Measurements from ENCODE around the gene KIF26A. TPM values are rescaled to one million over a fixed set of nuclear protein-coding genes. Genes with fewer than 3 reads are reported as not detected.
A peak's percentile ranks its signal among the peaks of the same experiment; 100 is the strongest.

KIF26A gene
- total RNA-seq, 4 donors from 2014 or later = 3.3 to 6.2 (median 4.9) TPM

DNA sequence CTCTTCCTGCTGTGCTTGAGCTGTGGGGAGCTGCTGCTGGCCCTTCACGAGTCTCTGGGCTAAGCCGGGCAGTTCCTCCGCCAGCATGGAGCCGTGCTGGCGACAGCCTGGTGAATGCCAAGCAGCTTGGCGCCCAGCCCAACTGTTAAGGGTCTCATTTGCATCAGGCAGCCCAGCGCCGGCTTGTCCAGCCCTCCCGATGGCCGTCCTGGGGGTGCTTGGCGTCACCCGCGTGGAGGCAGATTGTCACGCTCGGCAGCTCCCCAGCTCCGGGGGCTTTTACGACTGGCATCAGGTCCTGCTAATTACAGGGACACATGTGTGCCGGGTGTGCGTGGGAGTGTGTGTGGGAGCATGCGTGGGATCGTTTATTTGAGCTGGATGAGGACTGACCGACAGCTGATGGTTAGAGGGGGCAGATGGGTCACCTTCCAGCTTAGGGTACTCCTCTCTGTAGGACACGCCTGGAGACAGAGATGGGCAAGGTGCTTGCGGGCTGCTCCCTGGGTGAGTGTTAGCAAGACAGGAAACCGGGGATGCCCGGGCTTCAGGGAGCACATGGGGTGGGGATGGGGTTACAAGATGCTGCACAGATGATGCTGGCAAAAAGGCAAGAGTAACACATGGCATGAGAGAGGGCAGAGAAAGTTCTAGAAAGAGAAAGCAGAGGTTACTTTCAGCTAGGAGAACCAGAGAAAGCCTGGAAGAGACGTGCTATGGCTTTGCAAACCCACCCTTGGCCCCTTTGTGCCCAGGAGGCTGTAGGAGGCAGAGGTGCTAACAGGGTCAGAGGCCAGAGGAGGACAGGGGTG is 64.1 kb downstream of the KIF26A start:
- peak; percentile 92 to 94 for DNase-seq
- TF ChIP-seq POLR2A (IDR thresholded peaks at IDR 0.05) = no peak
- no peak for TF ChIP-seq CTCF (IDR thresholded peaks at IDR 0.05)
- H3K36me3 ChIP-seq = no peaks in the 10 kb centered on the region
- H3K4me3 ChIP-seq (replicated peaks in 1 of 3) = no peak overlapping the region
- WGBS, 2 donors = 38 to 47% methylated on average over 21 to 26 of the region's 27 CpGs
- H3K27me3 ChIP-seq = no peaks in the 10 kb centered on the region
- H3K4me1 ChIP-seq = peaks cover 8 to 18% of the 10 kb centered on the region in 2 donors
- intact Hi-C loops (cut with DNase I) = no loop called here
- H3K27ac ChIP-seq = no peak overlapping the region
- H3K9me3 ChIP-seq = no peaks in the 10 kb centered on the region

- 80 to 89% methylated on average over 7 of the region's 8 CpGs for WGBS, 2 donors
Observed at GRCh38 chr14:104203071-104203425, 64.7 kb downstream of the KIF26A start.

GRCh38 chr14:104204660-104205149 is 66.3 kb downstream of the KIF26A start:
- peaks cover 8 to 18% of the 10 kb centered on the region in 2 donors for H3K4me1 ChIP-seq
- TF ChIP-seq POLR2A (IDR thresholded peaks at IDR 0.05) = no peak
- no peak for TF ChIP-seq CTCF (IDR thresholded peaks at IDR 0.05)
- 93 to 97% methylated on average over 2 of the region's 2 CpGs for WGBS, 2 donors
- intact Hi-C loops (cut with DNase I) = no loop called here
- no peaks in the 10 kb centered on the region for H3K27me3 ChIP-seq
- no peak overlapping the region for H3K4me3 ChIP-seq (replicated peaks in 1 of 3)
- H3K36me3 ChIP-seq = no peaks in the 10 kb centered on the region
- no peaks in the 10 kb centered on the region for H3K9me3 ChIP-seq
- H3K27ac ChIP-seq = no peak overlapping the region
- no peak for DNase-seq

More at GRCh38 chr14:104203071-104203425, 64.7 kb downstream of the KIF26A start:
- TF ChIP-seq POLR2A (IDR thresholded peaks at IDR 0.05) (no peak), CTCF (IDR thresholded peaks at IDR 0.05) (no peak)
- Histone ChIP-seq H3K36me3 (no peaks in the 10 kb centered on the region), H3K27ac (no peak overlapping the region), H3K4me3 (replicated peaks in 1 of 3) (no peak overlapping the region), H3K27me3 (no peaks in the 10 kb centered on the region), H3K4me1 (peaks cover 8 to 18% of the 10 kb centered on the region in 2 donors), H3K9me3 (no peaks in the 10 kb centered on the region)
- intact Hi-C loops (cut with DNase I) = no loop called here
- DNase-seq = no peak

DNA sequence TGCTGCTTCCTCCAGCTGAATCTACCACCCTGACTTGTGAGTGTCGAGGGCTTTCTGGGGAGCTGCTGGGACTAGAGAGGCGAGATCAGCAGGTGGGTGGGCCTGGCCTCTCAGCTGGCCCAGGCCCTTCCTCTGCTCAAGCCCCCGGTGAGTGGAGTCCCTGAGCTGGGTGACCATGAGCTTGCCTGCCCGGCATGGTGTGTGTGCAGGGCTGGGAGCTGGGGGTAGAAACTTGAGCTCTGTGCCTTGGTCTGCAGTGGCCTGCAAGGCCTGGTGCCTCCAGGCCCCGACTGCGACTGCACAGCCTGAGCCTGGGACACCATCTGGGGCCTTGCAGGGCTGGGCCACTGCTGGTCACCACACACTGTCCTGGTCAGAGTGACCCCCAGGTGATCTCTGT is 67.4 kb downstream of the KIF26A start:
- Histone ChIP-seq H3K36me3 (no peaks in the 10 kb centered on the region), H3K4me1 (peaks cover 8 to 18% of the 10 kb centered on the region in 2 donors), H3K4me3 (replicated peaks in 1 of 3) (no peak overlapping the region), H3K27me3 (no peaks in the 10 kb centered on the region), H3K9me3 (no peaks in the 10 kb centered on the region), H3K27ac (no peak overlapping the region)
- no peak for DNase-seq
- WGBS, 2 donors = 77% methylated on average over 4 of the region's 6 CpGs; no CpG with 5 or more reads in 1 of the 2 donors
- TF ChIP-seq CTCF (IDR thresholded peaks at IDR 0.05) (no peak), POLR2A (IDR thresholded peaks at IDR 0.05) (no peak)
- intact Hi-C loops (cut with DNase I) = no loop called here

DNA sequence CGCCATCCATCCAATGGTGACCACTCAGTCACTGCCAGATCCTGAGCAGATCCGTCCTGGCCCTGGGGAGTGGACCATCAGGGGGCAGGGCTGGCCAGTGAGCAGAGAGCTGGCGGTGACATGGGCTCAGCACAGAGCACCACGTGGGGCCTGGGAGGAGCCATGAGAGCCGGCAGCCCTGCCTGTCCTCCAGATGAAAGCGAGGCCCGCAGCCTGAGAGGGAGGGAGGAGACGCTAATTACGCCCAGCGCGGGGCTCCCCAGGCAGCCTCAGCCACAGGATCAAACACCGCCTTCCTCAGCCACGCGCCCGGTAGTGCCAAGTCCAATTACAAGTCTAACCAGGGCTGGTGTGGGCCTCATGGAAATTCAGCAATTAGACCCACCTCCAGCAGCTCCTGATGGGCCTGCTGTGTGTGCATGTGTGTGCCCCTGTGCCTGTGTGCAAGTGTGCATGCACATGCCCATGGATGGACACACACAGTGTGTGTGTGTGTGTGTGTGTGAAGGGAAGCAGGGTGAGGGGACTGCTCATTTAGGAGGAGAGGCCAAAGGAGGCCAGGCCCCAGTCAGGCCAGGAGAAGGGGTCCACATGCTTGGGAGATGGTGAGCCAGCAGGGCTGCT is 68.0 kb downstream of the KIF26A start:
- no peak for TF ChIP-seq POLR2A (IDR thresholded peaks at IDR 0.05)
- TF ChIP-seq CTCF (IDR thresholded peaks at IDR 0.05) = no peak
- intact Hi-C loops (cut with DNase I) = no loop called here
- Histone ChIP-seq H3K27me3 (no peaks in the 10 kb centered on the region), H3K27ac (no peak overlapping the region), H3K9me3 (no peaks in the 10 kb centered on the region), H3K4me1 (peaks cover 7 to 11% of the 10 kb centered on the region in 2 donors), H3K4me3 (replicated peaks in 1 of 3) (no peak overlapping the region), H3K36me3 (no peaks in the 10 kb centered on the region)
- 22 to 44% methylated on average over 8 to 14 of the region's 15 CpGs for WGBS, 2 donors
- peak in 1 of 2 donors; percentile 22 for DNase-seq
